A549 (cell line): ENCODE results near the gene MAGEA8. TPM values are rescaled to one million over a fixed set of nuclear protein-coding genes. Genes with fewer than 3 reads are reported as not detected.
"Not testable (repeated sequence)": the region's sequence is repeated elsewhere in the genome, so short reads cannot be mapped to it uniquely, and the experiment has no call there.

ENCODE experiments used
- ATAC-seq, 2 experiments: fragments of 200-7000 bp in 1 of 2; fragments of >200 bp in 1 of 2; cut with Nextera tagmentation in 1 of 2; cut with Tn5 transposase in 1 of 2; 3 replicates each; pipeline versions ENCODE4 v1.8.0 to v1.9.1; 2018 to 2020; ENCODE audit warnings: mild to moderate bottlenecking in 1 of 2, moderate library complexity in 1 of 2
- CTCF ChIA-PET: fragments of 300-600 bp; sonication (Branson Sonifier 250); formaldehyde crosslinking; extraction: SDS; loops from one replicate; lab custom pipeline; 2021; ENCODE audit warnings: antibody characterized with exemption, inconsistent platforms; lab: Yijun Ruan, JAX
- POLR2A ChIA-PET: fragments of 350-600 bp; formaldehyde crosslinking; extraction: SDS; loops from one replicate; lab custom pipeline; 2021; ENCODE audit warnings: antibody characterized with exemption, inconsistent platforms; lab: Yijun Ruan, JAX
- DNase-seq, 2 experiments: peaks; one replicate each; pipeline versions ENCODE4 v3.0.0 to v3.0.0-alpha.2; 2011 to 2016; ENCODE audit warnings: low read depth in 1 of 2, low spot score in 1 of 2
- FAIRE-seq: peaks from 2 replicates; lab custom pipeline; 2011; peaks lifted over from hg19 to GRCh38; lab: Jason Lieb, UNC
- H3K27ac ChIP-seq, 2 experiments: fragments of >200 bp; sonication (Bioruptor Twin); formaldehyde crosslinking; 3 replicates each; pipeline ENCODE4 v1.5.1; 2016 to 2017
- H3K4me1 ChIP-seq: fragments of >200 bp; sonication (Bioruptor Twin); formaldehyde crosslinking; 3 replicates; pipeline ENCODE4 v1.6.1; 2016
- H3K4me2 ChIP-seq: fragments of >200 bp; sonication (Bioruptor Twin); formaldehyde crosslinking; 3 replicates; pipeline ENCODE4 v1.6.1; 2016
- H3K4me3 ChIP-seq: fragments of >200 bp; sonication (Bioruptor Twin); formaldehyde crosslinking; 3 replicates; pipeline ENCODE4 v1.5.1; 2016
- H3K9me3 ChIP-seq: fragments of >200 bp; sonication (Bioruptor Twin); formaldehyde crosslinking; 3 replicates; pipeline ENCODE4 v1.6.1; 2016
- BCL3 ChIP-seq: fragments of >200 bp; sonication (Bioruptor Twin); formaldehyde crosslinking; IDR thresholded peaks from 3 replicates; pipeline ENCODE4 v1.6.1; 2016
- CBX2 ChIP-seq: fragments of 200-600 bp; sonication (generic); IDR thresholded peaks from 2 replicates; pipeline ENCODE4 v1.6.1; 2016; ENCODE audit warnings: low read depth, mild to moderate bottlenecking, borderline replicate concordance
- CHD4 ChIP-seq: fragments of 200-600 bp; sonication (generic); IDR thresholded peaks from 2 replicates; pipeline ENCODE4 v1.6.1; 2016; ENCODE audit warnings: antibody characterized with exemption, mild to moderate bottlenecking, borderline replicate concordance
- CTCF ChIP-seq: fragments of >200 bp; sonication (Bioruptor Twin); formaldehyde crosslinking; IDR thresholded peaks from 3 replicates; pipeline ENCODE4 v1.5.1; 2016
- EP300 ChIP-seq, 2 experiments: fragments of >200 bp; sonication (Bioruptor Twin); formaldehyde crosslinking; IDR thresholded peaks; 2 replicates in 1 of 2; 3 replicates in 1 of 2; pipeline ENCODE4 v1.6.1; 2016 to 2017
- ESRRA ChIP-seq: fragments of 150-350 bp; IDR thresholded peaks from 2 replicates; pipeline ENCODE4 v1.6.1; 2014; ENCODE audit warnings: mild to moderate bottlenecking, low read length, borderline replicate concordance
- FOSB ChIP-seq: fragments of 250-450 bp; sonication (Bioruptor Pico); IDR thresholded peaks from 2 replicates; pipeline ENCODE4 v1.5.0; 2020; ENCODE audit warnings: mild to moderate bottlenecking, moderate library complexity
- GATA3 ChIP-seq: IDR thresholded peaks from 2 replicates; pipeline ENCODE4 v1.6.1; 2012; ENCODE audit warnings: borderline replicate concordance
- HMGXB4 ChIP-seq: fragments of 250-450 bp; sonication (Bioruptor Pico); IDR thresholded peaks from 2 replicates; pipeline ENCODE4 v1.5.0; 2021; ENCODE audit warnings: mild to moderate bottlenecking, moderate library complexity, borderline replicate concordance
- HOXB5 ChIP-seq: fragments of 250-450 bp; sonication (Bioruptor Pico); IDR thresholded peaks from 2 replicates; pipeline ENCODE4 v1.5.0; 2020; ENCODE audit warnings: mild to moderate bottlenecking, moderate library complexity
- JUNB ChIP-seq: fragments of >200 bp; sonication (Bioruptor Twin); formaldehyde crosslinking; IDR thresholded peaks from 2 replicates; pipeline ENCODE4 v1.6.1; 2016
- KDM1A ChIP-seq: fragments of 200-600 bp; sonication (generic); IDR thresholded peaks from 2 replicates; pipeline ENCODE4 v1.6.1; 2016; ENCODE audit warnings: low read depth, mild to moderate bottlenecking
- MAX ChIP-seq: IDR thresholded peaks from 2 replicates; pipeline ENCODE4 v1.6.1; 2012
- NFE2L2 ChIP-seq: fragments of 150-350 bp; conservative IDR thresholded peaks from 2 replicates; pipeline ENCODE4 v1.6.1; 2014; ENCODE audit warnings: low read length
- POLR2A ChIP-seq: IDR thresholded peaks from 2 replicates; pipeline ENCODE4 v1.6.1; 2012; ENCODE audit warnings: mild to moderate bottlenecking, low read length
- RCOR1 ChIP-seq: fragments of 150-350 bp; IDR thresholded peaks from 2 replicates; pipeline ENCODE4 v1.6.1; 2014; ENCODE audit warnings: antibody characterized with exemption, low read length, low read depth
- REST ChIP-seq: fragments of 200-600 bp; sonication (generic); IDR thresholded peaks from 2 replicates; pipeline ENCODE4 v1.6.1; 2016; ENCODE audit warnings: antibody characterized with exemption, mild to moderate bottlenecking, moderate library complexity
- RNF2 ChIP-seq: fragments of 200-600 bp; sonication (generic); IDR thresholded peaks from 2 replicates; pipeline ENCODE4 v1.6.1; 2016; ENCODE audit warnings: low read depth, mild to moderate bottlenecking, antibody characterized with exemption, moderate library complexity, borderline replicate concordance
- SREBF2 ChIP-seq: fragments of 450-650 bp; IDR thresholded peaks from 2 replicates; pipeline ENCODE4 v1.6.1; 2014; ENCODE audit warnings: mild to moderate bottlenecking, moderate library complexity
- TFCP2L1 ChIP-seq: fragments of 250-450 bp; sonication (Bioruptor Pico); IDR thresholded peaks from 2 replicates; pipeline ENCODE4 v1.5.0; 2021; ENCODE audit warnings: mild to moderate bottlenecking
- ZC3H11A ChIP-seq: fragments of 450-650 bp; IDR thresholded peaks from 2 replicates; pipeline ENCODE4 v1.6.1; 2014; ENCODE audit warnings: antibody characterized with exemption, mild to moderate bottlenecking
- ZFP36 ChIP-seq: fragments of 450-650 bp; IDR thresholded peaks from 2 replicates; pipeline ENCODE4 v1.6.1; 2014; ENCODE audit warnings: borderline replicate concordance; ENCODE audit not compliant: partially characterized antibody
- ZNF302 ChIP-seq: fragments of 250-450 bp; sonication (Bioruptor Pico); IDR thresholded peaks from 2 replicates; pipeline ENCODE4 v1.9.0; 2021; ENCODE audit warnings: inconsistent platforms, mild to moderate bottlenecking, moderate library complexity
- ZSCAN20 ChIP-seq: fragments of 250-450 bp; sonication (Bioruptor Pico); IDR thresholded peaks from 2 replicates; pipeline ENCODE4 v1.8.0; 2022; ENCODE audit warnings: mild to moderate bottlenecking, moderate library complexity
- WGBS: methylation state at CpG from one replicate; pipeline ENCODE4 v1.1.6; 2017; ENCODE audit errors: missing lambda C conversion rate; 5-methylcytosine and 5-hydroxymethylcytosine counted together
- polyA plus RNA-seq, 4 experiments: library from polyadenylated mRNA; depleted of rRNA in 3 of 4; stranded (reverse); fragments of >200 nt; fragmentation: RNase III in 1 of 4; extraction: RNeasy Plus Mini Kit Qiagen cat#74134 plus additional on column Dnase treatment in 1 of 4; gene quantifications; 2 replicates in 3 of 4; 3 replicates in 1 of 4; pipeline ENCODE4 v1.2.3, GENCODE V29; 2011 to 2017

MAGEA8 gene
- polyA plus RNA-seq, 2 of the 4 experiments (the other 2 are of a cell fraction) = not detected

- 44% methylated on average over 5 of the region's 5 CpGs for WGBS
- CTCF ChIA-PET, H3K4me3 ChIP-seq, ATAC-seq, POLR2A ChIA-PET, DNase-seq, H3K4me2 ChIP-seq, H3K27ac ChIP-seq, H3K4me1 ChIP-seq, H3K9me3 ChIP-seq, FAIRE-seq: not testable (repeated sequence)
Observed at GRCh38 chrX:149836728-149837127, 44.3 kb upstream of the MAGEA8 start.

GRCh38 chrX:149837167-149837566, 43.8 kb upstream of the MAGEA8 start:
- FAIRE-seq (no peak), ATAC-seq (no peak)

GRCh38 chrX:149837639-149838038, 43.3 kb upstream of the MAGEA8 start:
- ChIA-PET CTCF (no interaction called here), POLR2A (no interaction called here)
- no peak overlapping the region for H3K27ac ChIP-seq
- ATAC-seq = no peak
- no peak for DNase-seq
- no peak overlapping the region for H3K4me3 ChIP-seq
- H3K4me1 ChIP-seq = no peaks in the 10 kb centered on the region
- no peak overlapping the region for H3K4me2 ChIP-seq
- FAIRE-seq = no peak
- H3K9me3 ChIP-seq = no peaks in the 10 kb centered on the region
- TF ChIP-seq CHD4 (no peak), JUNB (no peak), HMGXB4 (CRISPR knock-in tag) (no peak), ESRRA (no peak), TFCP2L1 (CRISPR knock-in tag) (no peak), HOXB5 (no peak), CTCF (no peak), KDM1A (no peak), EP300 (IDR thresholded peaks at IDR 0.05) (no peak), RNF2 (no peak), MAX (no peak), ZFP36 (no peak), BCL3 (no peak), RCOR1 (no peak), NFE2L2 (no peak), CBX2 (no peak), ZNF302 (no peak), SREBF2 (no peak), ZC3H11A (no peak)

More at GRCh38 chrX:149837167-149837566, 43.8 kb upstream of the MAGEA8 start:
- Histone ChIP-seq H3K4me2 (no peak overlapping the region), H3K27ac (no peak overlapping the region), H3K4me1 (no peaks in the 10 kb centered on the region), H3K9me3 (no peaks in the 10 kb centered on the region), H3K4me3 (no peak overlapping the region)
- ChIA-PET CTCF (no interaction called here), POLR2A (no interaction called here)
- TF ChIP-seq ZC3H11A = no peak
- TF ChIP-seq RNF2 = no peak
- no peak for TF ChIP-seq REST
- no peak for TF ChIP-seq GATA3
- no peak for TF ChIP-seq FOSB
- no peak for TF ChIP-seq ZSCAN20 (CRISPR knock-in tag)
- no peak for TF ChIP-seq POLR2A
- TF ChIP-seq CBX2 = no peak
- DNase-seq = no peak
